GM20431 (cell line): Measurements from ENCODE around the gene SUN1.
"Not testable (repeated sequence)": the region's sequence is repeated elsewhere in the genome, so short reads cannot be mapped to it uniquely, and the experiment has no call there.

Experiments
- in situ Hi-C: fragments of 300-500 bp; cut with MseI, MboI; formaldehyde crosslinking; loops from one replicate; pipeline ENCODE4 v1.15.0; 2020; ENCODE audit warnings: low sequenced_read_pairs; ENCODE audit not compliant: unreplicated experiment

The SUN1 gene

DNA sequence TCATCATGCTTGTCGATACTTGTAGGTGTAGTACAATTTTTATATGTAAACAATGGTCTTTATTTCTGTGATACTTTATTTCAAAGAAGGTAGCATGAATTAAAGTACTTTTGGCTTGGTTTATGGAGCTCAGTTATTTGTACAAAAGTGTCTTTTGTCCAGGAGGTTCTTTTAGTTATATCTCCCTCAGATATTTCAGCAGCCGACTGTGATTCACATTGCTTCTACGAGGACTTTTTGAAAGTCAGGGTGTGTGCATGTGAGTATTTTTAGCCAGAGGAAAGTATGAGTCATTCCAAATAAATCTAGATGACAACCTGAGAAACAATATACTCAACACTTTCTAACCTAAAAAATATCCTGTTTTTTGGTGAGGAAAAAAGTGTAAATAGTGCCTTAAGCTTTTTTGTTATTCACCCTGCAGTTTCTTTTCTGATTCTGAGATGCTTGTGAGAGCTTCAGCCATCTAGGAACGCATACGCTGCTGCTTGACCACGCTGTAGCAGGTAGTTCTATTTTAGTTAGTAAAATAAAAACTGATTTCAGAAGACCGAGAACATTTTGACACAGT, 595 bp upstream of the SUN1 start:
- in situ Hi-C loops, result no loop called here

DNA sequence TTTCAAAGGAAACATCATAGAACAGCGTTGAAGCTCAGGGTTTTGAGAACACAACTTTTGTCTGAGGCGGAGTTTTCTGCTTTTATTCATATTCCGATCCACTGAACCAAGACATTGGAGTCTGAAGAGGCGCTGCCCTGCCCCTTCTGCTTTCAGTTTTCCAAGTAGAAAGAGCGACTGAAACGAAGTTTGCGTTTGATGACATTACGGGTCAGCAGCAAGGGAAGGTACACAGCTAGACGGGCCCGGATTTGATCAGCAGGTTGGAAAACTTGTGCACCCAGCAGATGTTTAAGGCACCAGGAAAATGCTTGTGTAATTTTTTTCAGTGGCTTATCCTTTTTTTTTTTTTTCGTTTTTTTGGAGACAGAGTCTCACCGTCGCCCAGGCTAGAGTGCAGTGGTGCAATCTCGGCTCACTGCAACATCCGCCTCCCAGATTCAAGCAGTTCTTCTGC, 720 bp downstream of the SUN1 start:
- in situ Hi-C loops, result no loop called here

DNA sequence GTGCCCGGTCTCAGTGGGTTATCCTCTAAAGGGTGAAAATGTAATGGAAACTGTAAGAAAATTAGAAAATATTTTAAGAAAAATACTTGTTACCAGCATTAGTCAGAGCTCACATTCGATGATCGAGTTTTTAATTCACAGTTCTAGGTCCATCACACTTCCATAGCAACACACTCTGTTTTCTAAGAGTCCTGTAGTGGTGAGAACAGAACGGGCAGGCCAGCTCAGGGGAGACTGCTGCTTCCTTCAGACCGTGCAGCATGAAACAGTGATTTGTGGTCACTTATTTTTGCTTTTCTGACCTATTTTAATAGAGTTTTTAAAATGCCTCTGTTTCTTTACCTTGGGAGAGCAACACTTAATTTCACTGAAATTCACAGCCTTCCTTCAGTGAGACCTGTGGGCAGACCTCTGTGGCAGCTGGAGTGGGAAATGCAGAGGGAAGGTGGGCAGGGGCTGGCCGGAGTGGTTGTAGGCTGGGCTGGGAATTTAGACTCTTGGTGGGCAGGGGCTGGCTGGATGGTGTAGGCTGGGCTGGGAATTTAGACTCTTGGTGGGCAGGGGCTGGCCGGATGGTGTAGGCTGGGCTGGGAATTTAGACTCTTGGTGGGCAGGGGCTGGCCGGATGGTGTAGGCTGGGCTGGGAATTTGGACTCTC, 1.5 kb downstream of the SUN1 start:
- in situ Hi-C loops, result no loop called here

DNA sequence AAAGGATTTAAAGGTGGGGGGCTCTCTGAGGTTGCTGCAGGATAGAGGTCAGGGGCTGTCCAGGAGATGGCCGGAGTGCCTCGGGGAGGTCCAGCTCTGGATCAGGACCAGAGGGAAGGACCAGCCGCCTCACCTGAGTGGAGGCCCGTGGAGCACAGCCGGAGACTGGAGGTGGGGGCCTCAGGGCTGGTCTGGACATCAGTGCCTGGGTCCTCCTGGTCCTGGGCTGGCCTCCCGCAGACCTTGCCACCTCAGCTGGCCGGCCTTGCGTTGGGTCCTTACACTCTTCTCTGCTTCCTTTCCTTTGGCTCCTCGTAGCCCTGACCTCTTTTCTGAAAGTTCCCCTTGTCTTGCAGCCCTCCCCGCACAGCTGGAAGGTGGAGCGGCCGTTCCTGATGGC, 2.0 kb downstream of the SUN1 start:
- in situ Hi-C loops, result no loop called here

DNA sequence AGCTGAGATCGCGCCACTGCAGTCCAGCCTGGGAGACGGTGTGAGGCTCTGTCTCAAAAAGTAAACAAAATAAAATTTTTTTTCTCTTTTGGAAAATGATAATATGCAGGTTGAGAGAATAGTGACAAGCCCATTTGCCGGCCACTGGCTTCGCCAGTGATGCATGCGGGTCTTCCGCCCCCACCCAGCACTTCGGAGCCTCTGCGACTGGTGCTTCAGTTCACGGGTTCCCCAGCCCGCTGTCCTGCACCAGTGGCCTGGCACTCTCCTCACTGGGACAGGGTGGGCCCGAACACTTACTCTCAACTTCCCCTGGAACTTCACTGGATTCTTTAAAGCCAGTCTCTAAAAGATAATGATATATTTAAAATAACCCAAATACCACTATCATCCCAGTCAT, 2.7 kb downstream of the SUN1 start:
- in situ Hi-C loops, result no loop called here

DNA sequence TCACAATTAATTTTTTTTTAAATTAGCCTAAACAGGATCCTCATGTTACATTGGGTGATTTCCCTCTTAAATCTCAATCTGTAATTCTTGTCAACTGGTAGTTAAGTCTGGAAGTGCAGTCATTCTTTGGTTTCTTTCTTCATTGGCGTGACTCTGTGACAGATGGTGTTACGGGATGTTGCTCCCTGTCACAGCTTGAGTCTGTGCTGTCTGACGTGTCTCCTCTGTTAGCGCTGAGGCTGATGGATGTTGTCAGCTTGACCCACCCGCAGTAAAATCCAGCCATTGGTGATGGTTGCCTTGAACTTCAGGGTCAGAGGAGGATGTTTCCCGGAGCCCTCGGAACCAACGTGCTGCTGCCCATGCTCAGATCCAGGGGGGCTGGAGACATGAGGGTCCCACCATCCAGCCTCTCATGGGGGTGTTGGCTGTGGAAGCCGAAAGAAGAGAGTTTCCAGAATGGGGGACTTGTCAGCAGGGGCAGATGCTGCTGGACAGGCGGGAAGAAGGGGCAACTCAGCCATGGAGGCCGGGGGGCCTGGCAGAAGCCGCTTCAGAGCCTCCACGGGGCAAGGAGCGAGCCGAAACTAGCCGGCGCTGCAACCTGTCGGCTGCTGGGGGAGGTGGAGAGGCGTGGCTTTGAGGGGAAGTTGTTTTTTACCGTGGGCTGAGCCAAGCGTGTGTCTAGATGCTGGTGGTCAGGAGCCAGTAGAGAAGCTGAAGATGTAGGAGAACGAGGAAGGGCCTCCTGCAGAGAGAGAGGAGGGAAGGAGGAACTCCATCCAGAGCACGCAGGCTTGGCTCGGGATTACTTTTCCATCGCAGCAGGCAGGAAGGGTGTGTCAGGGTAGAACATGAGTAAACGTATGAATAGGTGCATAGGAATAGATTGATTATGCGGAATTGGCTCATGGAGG, 3.5 kb downstream of the SUN1 start:
- in situ Hi-C loops, result no loop called here

DNA sequence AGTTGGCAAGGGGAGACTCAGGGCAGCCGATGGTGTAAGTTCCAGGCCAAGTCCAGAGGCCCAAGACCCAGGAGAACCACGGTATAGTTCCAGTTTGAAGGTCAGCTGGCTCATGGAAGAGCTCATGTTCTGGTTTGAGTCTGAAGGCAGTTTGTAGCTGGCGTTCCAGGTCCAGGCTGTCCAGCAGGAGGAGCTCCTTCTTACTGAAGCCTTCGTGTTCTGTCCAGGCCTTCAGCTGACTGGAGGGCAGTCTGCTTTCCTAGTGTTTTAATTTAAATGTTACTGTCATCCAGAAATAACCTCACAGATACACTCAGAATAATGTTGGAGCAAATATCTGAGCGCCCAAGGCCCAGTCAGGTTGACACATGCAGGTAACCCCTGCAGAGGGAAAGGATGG, 4.2 kb downstream of the SUN1 start:
- in situ Hi-C loops, result no loop called here

DNA sequence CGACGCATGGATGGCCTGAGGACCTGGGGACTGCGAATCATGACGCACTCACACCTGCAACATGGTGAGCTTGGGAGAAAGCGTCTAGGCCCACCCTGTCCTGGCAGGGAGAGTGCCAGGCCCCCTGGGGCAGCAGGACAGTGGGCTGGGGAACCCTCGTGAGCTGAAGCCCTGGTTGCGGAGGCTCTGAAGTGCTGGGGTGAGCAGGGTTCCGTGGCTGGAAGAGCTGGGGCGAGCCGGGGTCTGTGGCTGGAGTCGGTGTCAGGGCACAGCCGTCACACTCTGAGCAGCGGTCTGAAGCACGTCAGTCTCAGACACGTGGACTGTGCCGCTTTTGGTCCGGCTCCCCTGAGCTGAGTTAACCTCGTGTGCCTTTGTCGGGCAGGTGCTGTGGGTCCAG, 4.7 kb downstream of the SUN1 start:
- in situ Hi-C loops, result no loop called here

DNA sequence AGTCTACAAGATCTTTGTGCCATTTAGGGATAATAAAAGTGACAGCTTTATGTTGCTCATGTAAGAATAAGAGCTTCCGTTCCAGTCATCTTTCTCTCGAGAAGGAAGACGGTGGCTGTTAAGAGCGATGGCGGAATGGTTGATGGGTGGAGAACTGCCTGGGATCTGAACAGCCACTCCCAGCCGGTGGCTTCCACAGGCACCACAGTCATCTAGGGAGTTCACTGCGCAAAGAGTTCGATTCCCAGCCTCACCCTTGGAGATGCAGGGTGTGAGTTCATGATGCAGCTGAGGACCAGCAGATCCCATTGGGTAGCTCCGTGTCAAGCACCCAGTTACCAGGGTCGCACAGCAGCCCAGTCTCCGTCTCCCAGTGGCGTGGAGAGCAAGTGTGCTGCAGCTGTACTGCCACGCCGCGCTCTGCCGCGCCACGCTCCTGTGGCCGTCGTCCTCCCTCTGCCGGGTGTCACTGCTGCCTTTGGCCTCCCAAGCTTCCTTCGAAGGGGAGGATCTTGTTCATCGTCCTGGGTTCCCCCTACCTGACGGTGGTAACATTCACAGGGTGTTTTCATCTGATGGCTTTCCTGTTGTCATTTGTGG, 7.8 kb downstream of the SUN1 start:
- in situ Hi-C loops, result no loop called here

DNA sequence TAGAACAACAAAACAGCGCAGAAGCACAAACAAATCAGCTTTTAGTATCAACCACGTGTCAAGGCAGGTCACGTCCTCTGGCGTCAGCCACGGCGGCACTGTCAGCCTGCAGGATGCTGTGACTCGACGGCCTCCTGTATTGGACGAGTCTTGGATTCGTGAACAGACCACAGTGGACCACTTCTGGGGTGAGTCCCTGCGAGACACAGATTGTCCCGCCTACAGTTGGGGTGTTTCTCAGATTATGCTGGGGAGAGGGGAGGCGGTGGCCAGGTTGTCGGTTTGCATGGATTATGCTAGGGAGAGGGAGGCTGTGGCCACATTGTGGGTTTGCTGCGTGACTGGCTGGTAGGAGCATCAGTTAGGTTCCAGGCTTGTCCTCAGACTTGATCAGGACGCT, 9.7 kb downstream of the SUN1 start:
- in situ Hi-C loops, result no loop called here

DNA sequence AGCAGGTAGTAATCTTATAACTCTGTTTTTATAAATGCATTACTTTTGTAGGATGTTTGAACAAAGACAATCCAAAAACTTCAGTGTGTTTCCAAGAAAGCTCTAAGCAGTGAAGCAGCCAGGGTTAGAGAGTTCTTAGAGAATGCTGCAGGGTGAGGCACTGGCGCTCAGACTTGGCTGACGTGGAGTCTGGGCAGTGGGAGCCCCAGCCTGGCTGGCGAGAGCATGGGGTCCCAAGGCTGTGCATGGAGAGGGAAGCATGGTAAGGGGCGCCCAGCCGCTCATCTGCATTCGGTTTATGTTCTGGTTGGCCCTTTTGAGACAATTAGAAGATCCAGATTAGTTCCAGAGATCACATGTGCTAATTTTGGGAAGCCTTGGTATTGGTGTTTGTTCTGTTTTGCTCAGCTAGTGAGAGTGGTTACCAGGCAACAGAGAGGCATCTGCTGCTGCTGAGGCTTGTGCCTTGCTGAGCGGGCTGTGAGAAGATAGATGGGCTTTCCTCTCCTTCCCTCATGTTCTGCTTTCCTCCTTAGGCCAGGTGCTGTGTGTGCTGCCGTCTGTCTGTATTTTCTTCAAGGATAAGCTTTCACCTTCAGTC, 10.3 kb downstream of the SUN1 start:
- in situ Hi-C loops, result no loop called here

DNA sequence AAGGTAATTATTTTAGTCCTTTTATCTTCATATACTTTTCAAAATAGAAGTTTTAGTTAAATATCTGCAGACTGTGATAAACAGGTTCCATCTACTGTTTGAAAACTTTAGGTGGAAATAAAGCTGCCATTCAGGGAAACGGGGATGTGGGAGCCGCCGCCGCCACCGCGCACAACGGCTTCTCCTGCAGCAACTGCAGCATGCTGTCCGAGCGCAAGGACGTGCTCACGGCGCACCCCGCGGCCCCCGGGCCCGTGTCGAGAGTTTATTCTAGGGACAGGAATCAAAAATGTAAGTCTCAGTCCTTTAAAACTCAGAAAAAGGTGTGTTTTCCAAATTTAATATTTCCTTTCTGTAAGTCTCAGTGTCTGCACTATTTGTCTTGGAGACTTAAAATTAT, 11.0 kb downstream of the SUN1 start:
- in situ Hi-C loops, result no loop called here

DNA sequence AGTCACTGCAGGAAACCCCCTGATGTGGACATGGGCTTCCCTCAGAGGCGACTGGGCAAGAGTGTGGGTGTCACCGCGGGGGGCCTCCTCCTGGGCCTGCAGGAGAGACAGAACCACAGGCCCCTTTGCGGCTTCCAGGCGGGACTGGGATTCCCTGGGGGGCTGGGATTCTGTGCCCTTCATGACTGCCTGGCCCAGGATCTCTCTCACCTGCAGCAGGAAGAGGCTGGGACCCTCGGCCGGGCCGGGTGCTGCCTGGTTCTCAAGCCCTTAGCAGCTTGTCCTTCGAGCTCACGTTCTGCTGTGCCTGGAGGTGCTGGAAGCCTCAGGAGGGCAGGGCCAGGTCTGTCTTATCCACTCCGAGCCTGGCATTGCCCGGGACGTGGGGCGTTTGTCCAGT, 11.8 kb downstream of the SUN1 start:
- in situ Hi-C loops, result no loop called here

DNA sequence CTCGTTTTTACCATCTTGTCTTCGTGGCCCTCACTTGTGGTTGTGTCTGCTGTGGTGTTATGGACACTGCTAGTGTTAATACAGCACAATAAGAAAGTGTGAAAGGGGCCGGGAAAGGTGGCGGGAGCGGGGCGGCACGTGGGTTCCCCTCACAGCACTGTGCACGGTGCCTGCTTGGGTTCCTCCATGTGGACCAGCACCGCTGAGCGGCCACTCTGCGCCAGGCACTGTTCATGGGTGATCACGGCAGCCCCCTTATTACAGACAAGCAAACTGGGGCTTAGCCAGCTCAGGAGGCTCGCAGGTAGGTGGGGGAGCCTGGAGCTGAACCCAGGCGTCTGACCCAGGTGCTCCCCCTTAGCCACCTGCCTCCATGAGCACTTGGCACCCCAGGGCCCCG, 12.2 kb downstream of the SUN1 start:
- in situ Hi-C loops, result no loop called here

DNA sequence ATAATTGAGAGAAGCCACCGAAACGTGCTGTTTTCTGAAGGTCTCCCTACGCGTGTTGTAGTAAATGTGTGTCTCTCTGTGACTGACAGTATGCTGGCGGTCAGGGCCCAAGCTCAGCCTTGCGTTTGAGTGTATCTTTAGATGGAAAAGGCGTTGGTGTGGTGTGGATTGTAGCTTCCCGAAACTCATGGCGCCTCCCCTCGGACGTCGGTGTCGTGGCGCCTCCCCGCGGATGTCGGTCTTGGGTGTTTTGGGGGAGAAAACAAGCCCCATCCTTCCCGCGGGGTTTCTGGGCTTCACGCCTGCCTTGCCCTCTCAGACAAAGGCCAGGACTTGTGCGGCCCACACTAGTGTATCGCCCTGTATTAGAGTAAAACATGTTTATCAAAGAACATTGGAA, 12.8 kb downstream of the SUN1 start:
- in situ Hi-C loops, result no loop called here

DNA sequence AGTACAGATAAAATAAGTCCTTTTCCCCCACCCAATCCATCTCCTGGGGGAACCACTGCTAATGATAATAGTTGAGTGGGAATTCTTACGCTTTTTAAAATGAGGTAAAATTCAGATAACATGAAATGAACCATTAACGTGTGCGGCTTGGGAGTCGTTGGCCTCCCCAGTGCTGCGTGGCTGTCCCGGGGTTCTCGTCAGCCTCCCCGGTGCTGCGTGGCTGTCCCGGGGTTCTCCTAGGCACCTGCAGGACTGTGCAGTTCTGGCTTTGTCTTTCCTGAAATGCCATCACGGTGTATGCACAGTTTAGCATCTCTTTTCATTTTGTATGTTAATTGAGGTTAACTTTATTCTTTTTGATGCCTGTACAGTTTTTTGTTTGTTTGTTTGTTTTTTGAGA, 13.5 kb downstream of the SUN1 start:
- in situ Hi-C loops, result no loop called here

DNA sequence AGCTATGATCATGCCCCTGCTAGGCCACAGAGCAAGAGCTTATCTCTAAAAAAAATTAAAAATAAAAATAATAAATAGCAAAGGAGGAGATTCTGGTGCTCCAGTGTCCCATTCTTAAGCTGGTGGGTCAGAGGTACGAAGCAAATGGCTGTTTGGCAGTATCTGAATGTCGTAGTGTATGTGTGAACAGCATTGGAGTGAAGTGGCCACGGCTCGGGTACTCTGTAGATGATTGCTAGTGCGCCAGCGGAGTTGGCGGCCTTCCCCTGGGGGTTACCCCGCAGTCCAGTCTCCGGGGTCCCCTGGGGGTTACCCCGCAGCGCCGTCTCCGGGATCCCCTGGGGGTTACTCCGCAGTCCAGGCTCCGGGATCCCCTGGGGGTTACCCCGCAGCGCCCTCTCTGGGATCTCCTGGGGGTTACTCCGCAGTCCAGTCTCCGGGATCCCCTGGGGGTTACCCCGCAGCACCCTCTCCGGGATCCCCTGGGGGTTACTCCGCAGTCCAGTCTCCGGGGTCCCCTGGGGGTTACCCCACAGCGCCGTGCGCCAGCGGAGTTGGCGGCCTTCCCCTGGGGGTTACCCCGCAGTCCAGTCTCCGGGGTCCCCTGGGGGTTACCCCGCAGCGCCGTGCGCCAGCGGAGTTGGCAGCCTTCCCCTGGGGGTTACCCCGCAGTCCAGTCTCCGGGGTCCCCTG, 14.8 kb downstream of the SUN1 start:
- in situ Hi-C loops, result not testable (repeated sequence)

DNA sequence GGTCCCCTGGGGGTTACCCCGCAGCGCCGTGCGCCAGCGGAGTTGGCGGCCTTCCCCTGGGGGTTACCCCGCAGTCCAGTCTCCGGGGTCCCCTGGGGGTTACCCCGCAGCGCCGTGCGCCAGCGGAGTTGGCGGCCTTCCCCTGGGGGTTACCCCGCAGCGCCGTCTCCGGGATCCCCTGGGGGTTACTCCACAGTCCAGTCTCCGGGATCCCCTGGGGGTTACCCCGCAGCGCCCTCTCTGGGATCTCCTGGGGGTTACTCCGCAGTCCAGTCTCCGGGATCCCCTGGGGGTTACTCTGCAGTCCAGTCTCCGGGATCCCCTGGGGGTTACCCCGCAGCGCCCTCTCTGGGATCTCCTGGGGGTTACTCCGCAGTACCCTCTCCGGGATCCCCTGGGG, 15.5 kb downstream of the SUN1 start:
- in situ Hi-C loops, result not testable (repeated sequence)

DNA sequence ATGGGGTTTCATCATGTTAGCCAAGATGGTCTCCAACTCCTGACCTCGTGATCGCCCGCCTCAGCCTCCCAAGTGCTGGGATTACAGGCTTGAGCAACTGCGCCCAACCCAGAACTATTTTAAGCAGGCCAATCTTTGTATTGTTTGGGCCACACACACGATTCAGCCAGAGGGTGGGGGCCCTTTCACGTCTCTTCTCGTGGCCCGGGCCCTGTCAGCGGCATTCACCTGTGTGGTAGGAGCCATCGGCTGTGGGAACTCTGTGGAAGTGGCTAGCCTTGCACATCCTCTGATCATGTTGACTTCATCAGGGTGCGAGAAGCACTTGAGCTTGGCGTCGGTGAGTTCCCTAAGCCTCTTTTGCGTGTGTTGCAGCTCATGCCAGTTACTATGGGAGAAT, 16.9 kb downstream of the SUN1 start:
- in situ Hi-C loops, result no loop called here

DNA sequence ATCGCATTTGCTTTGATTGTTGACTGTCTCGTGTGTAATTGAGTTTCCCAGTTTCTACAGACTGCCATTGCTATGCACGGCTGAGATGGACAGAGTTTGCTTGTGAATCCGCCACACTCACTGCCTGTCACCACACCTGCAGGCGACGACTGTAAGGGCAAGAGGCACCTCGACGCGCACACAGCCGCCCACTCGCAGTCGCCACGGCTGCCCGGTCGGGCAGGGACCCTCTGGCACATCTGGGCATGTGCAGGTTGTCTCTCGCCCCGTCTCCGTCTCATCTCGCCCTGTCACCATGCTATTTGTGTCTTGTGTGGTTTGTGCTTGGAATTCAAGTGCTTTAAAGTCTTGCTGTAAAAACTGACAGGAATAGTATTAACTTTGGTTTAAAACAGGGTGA, 17.5 kb downstream of the SUN1 start:
- in situ Hi-C loops, result no loop called here
